K562 (cell line): ENCODE data around the gene UPK2. TPM values are rescaled to one million over a fixed set of nuclear protein-coding genes. Genes with fewer than 3 reads are reported as not detected.
A peak's percentile ranks its signal among the peaks of the same experiment; 100 is the strongest.

ENCODE experiments used
- ADNP ChIP-seq: fragments of 200-800 bp; sonication (Bioruptor generic); IDR thresholded peaks from 2 replicates; pipeline ENCODE4 v1.6.1; 2016; ENCODE audit warnings: missing genetic modification characterization, missing compliant biosample characterization
- CHD2 ChIP-seq: IDR thresholded peaks from 2 replicates; pipeline ENCODE4 v1.6.1; 2011; ENCODE audit warnings: low read depth, low read length
- DDX20 ChIP-seq: fragments of 450-650 bp; IDR thresholded peaks from 2 replicates; pipeline ENCODE4 v1.6.1; 2016; ENCODE audit warnings: missing genetic modification characterization, low read depth, mild to moderate bottlenecking, missing compliant biosample characterization, moderate library complexity
- KDM5B ChIP-seq: fragments of 200-600 bp; sonication (generic); IDR thresholded peaks from 2 replicates; pipeline ENCODE4 v1.6.1; 2012; ENCODE audit warnings: low read depth, mild to moderate bottlenecking, moderate library complexity, low read length, control low read depth, inconsistent platforms; ENCODE audit not compliant: insufficient replicate concordance
- NCOA1 ChIP-seq: fragments of 450-650 bp; IDR thresholded peaks from 2 replicates; pipeline ENCODE4 v1.6.1; 2016; ENCODE audit warnings: low read depth
- SIRT6 ChIP-seq: IDR thresholded peaks from one replicate; pipeline ENCODE4 v1.6.1; 2012; ENCODE audit warnings: low read depth, mild to moderate bottlenecking, control low read depth, inconsistent platforms, low read length, moderate library complexity
- U2AF1 ChIP-seq: fragments of 200-400 bp; formaldehyde crosslinking; optimal IDR thresholded peaks from 2 replicates; pipeline ENCODE3; 2017; ENCODE audit warnings: mild to moderate bottlenecking, low read depth, low read length, moderate library complexity
- ZNF408 ChIP-seq: fragments of 250-450 bp; sonication (Bioruptor Pico); IDR thresholded peaks from 2 replicates; pipeline ENCODE4 v1.4.0; 2020; ENCODE audit warnings: low read depth, mild to moderate bottlenecking, moderate library complexity
- ZNF551 ChIP-seq: fragments of 250-450 bp; sonication (Bioruptor Pico); IDR thresholded peaks from 2 replicates; pipeline ENCODE4 v1.5.0; 2021; ENCODE audit warnings: mild to moderate bottlenecking, moderate library complexity
- ZNF785 ChIP-seq: fragments of 250-450 bp; sonication (Bioruptor Pico); IDR thresholded peaks from 2 replicates; pipeline ENCODE4 v1.4.0; 2020; ENCODE audit warnings: mild to moderate bottlenecking
- polyA plus RNA-seq, 8 experiments: library from polyadenylated mRNA; depleted of rRNA in 4 of 8; stranded (reverse) in 5 of 8; unstranded in 3 of 8; fragments of >200 nt; fragmentation: Nextera tagmentation in 2 of 8; fragmentation: Illumina TruSeq in 1 of 8; extraction: Ambion mirVana in 2 of 8; extraction: Trizol in 1 of 8; gene quantifications; 2 replicates each; pipeline versions ENCODE4 v1.2.1 to v1.2.3, GENCODE V29; 2011 to 2014; ENCODE audit warnings: inconsistent platforms in 1 of 8, missing spikeins in 1 of 8
- total RNA-seq, 7 experiments: library from RNA; depleted of rRNA in 6 of 7; stranded (reverse); fragments of >200 nt in 6 of 7; fragmentation: Illumina TruSeq in 2 of 7; extraction: Trizol in 2 of 7; gene quantifications; 2 replicates each; pipeline versions ENCODE4 v1.2.1 to v1.2.3, GENCODE V29; 2011 to 2021; ENCODE audit warnings: low replicate concordance in 1 of 7
- TF ChIP-seq, protein P1 (sequence below), 3 experiments: fragments of 200-800 bp in 1 of 3; fragments of 250-450 bp in 1 of 3; fragments of 450-650 bp in 1 of 3; sonication (Bioruptor Pico) in 1 of 3; sonication (Bioruptor generic) in 1 of 3; formaldehyde crosslinking in 1 of 3; IDR thresholded peaks; 2 replicates each; pipeline versions ENCODE4 v1.6.1 to v1.8.0; 2016 to 2022; ENCODE audit warnings: mild to moderate bottlenecking in 2 of 3, missing genetic modification characterization in 2 of 3, missing compliant biosample characterization in 1 of 3, moderate library complexity in 1 of 3
- TF ChIP-seq, protein P2 (sequence below): sonication (generic); formaldehyde crosslinking; IDR thresholded peaks from 2 replicates; pipeline ENCODE4 v1.9.0; 2022; ENCODE audit warnings: mild to moderate bottlenecking, missing genetic modification reagents
- TF ChIP-seq, protein P3 (sequence below): fragments of 450-650 bp; formaldehyde crosslinking; IDR thresholded peaks from 2 replicates; pipeline ENCODE4 v1.4.0; 2020; ENCODE audit warnings: mild to moderate bottlenecking
- TF ChIP-seq, protein P4 (sequence below), 2 experiments: fragments of 200-800 bp in 1 of 2; sonication (Bioruptor generic) in 1 of 2; sonication (generic) in 1 of 2; formaldehyde crosslinking in 1 of 2; IDR thresholded peaks in 1 of 2; conservative IDR thresholded peaks in 1 of 2; 2 replicates each; pipeline versions ENCODE4 v1.5.0 to v1.6.1; 2016 to 2020; ENCODE audit warnings: missing compliant biosample characterization in 1 of 2, missing genetic modification characterization in 1 of 2, missing genetic modification reagents in 1 of 2
- TF ChIP-seq, protein P5 (sequence below): sonication (generic); formaldehyde crosslinking; IDR thresholded peaks from 2 replicates; pipeline ENCODE4 v1.8.1; 2023; ENCODE audit warnings: mild to moderate bottlenecking, missing genetic modification reagents

The UPK2 gene
- total and polyA plus RNA-seq, 9 of the 15 experiments (the other 6 are each of a cell fraction or from before 2014, with no cell fraction given) = not detected

DNA sequence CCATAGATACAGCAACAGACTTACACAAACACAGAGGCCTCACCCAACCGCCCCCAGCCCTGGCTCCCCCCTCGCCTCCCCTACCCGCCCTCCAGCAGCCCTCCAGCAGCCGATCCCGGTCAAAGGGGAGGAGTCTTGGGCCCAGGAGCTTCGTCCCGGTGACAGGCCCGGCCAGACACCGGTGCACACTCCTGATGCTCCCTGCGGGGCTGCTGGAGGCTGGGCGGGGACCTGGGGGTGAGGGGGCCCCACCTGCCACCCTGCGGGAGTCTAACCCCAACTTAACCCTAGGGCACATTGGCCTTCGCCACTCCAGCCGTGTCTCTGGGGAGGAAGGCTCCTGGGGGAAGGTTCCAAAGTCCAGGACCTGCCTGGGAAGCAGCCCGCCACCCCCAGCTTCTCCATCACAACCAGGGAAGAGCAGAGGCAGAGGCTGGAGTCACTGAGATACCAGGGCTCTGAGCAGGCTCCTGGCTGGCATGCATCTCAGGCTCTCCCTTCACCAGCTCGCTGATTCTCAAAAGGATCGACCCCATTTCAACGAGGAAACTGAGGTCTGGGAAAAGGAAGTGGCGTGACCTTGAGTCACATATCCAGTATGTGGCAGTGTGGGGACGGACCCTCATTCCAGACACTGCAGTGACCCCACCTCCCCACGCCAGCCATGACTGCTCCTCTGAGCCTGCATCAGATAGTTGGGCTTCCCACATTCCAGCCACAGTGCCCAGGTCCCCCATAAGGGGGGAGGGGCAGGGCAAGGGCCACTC lies 44.8 kb upstream of the UPK2 start (continued):
- no peak for TF ChIP-seq CHD2
- TF ChIP-seq, protein P1, sequence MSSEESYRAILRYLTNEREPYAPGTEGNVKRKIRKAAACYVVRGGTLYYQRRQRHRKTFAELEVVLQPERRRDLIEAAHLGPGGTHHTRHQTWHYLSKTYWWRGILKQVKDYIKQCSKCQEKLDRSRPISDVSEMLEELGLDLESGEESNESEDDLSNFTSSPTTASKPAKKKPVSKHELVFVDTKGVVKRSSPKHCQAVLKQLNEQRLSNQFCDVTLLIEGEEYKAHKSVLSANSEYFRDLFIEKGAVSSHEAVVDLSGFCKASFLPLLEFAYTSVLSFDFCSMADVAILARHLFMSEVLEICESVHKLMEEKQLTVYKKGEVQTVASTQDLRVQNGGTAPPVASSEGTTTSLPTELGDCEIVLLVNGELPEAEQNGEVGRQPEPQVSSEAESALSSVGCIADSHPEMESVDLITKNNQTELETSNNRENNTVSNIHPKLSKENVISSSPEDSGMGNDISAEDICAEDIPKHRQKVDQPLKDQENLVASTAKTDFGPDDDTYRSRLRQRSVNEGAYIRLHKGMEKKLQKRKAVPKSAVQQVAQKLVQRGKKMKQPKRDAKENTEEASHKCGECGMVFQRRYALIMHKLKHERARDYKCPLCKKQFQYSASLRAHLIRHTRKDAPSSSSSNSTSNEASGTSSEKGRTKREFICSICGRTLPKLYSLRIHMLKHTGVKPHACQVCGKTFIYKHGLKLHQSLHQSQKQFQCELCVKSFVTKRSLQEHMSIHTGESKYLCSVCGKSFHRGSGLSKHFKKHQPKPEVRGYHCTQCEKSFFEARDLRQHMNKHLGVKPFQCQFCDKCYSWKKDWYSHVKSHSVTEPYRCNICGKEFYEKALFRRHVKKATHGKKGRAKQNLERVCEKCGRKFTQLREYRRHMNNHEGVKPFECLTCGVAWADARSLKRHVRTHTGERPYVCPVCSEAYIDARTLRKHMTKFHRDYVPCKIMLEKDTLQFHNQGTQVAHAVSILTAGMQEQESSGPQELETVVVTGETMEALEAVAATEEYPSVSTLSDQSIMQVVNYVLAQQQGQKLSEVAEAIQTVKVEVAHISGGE (CRISPR knock-in tag; IDR thresholded peaks at IDR 0.05) = 0 out of 6 replicates have a peak, but pooled peaks of 1 of the 3 experiments have one; percentile 19
- no peak for TF ChIP-seq SIRT6
- no peak for TF ChIP-seq DDX20
- TF ChIP-seq KDM5B = peak; percentile 8
- TF ChIP-seq U2AF1 = no peak
- no peak for TF ChIP-seq ZNF785
- TF ChIP-seq, protein P2, sequence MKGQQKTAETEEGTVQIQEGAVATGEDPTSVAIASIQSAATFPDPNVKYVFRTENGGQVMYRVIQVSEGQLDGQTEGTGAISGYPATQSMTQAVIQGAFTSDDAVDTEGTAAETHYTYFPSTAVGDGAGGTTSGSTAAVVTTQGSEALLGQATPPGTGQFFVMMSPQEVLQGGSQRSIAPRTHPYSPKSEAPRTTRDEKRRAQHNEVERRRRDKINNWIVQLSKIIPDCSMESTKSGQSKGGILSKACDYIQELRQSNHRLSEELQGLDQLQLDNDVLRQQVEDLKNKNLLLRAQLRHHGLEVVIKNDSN (CRISPR knock-in tag) = peak; percentile 24; the same call in 1 of the 2 replicates
- TF ChIP-seq ZNF551 (CRISPR knock-in tag) = no peak
- peak; percentile 92 for TF ChIP-seq ADNP
- TF ChIP-seq ZNF408 (CRISPR knock-in tag) = no peak
- TF ChIP-seq, protein P3, sequence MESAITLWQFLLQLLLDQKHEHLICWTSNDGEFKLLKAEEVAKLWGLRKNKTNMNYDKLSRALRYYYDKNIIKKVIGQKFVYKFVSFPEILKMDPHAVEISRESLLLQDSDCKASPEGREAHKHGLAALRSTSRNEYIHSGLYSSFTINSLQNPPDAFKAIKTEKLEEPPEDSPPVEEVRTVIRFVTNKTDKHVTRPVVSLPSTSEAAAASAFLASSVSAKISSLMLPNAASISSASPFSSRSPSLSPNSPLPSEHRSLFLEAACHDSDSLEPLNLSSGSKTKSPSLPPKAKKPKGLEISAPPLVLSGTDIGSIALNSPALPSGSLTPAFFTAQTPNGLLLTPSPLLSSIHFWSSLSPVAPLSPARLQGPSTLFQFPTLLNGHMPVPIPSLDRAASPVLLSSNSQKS (CRISPR knock-in tag) = no peak
- TF ChIP-seq, protein P4, sequence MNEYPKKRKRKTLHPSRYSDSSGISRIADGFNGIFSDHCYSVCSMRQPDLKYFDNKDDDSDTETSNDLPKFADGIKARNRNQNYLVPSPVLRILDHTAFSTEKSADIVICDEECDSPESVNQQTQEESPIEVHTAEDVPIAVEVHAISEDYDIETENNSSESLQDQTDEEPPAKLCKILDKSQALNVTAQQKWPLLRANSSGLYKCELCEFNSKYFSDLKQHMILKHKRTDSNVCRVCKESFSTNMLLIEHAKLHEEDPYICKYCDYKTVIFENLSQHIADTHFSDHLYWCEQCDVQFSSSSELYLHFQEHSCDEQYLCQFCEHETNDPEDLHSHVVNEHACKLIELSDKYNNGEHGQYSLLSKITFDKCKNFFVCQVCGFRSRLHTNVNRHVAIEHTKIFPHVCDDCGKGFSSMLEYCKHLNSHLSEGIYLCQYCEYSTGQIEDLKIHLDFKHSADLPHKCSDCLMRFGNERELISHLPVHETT (CRISPR knock-in tag; conservative IDR thresholded peaks at IDR 0.05 in 1 of 2, IDR thresholded peaks at IDR 0.05 in 1 of 2) = 0 out of 4 replicates have a peak, but pooled peaks of 1 of the 2 experiments have one; percentile 23
- TF ChIP-seq, protein P5, sequence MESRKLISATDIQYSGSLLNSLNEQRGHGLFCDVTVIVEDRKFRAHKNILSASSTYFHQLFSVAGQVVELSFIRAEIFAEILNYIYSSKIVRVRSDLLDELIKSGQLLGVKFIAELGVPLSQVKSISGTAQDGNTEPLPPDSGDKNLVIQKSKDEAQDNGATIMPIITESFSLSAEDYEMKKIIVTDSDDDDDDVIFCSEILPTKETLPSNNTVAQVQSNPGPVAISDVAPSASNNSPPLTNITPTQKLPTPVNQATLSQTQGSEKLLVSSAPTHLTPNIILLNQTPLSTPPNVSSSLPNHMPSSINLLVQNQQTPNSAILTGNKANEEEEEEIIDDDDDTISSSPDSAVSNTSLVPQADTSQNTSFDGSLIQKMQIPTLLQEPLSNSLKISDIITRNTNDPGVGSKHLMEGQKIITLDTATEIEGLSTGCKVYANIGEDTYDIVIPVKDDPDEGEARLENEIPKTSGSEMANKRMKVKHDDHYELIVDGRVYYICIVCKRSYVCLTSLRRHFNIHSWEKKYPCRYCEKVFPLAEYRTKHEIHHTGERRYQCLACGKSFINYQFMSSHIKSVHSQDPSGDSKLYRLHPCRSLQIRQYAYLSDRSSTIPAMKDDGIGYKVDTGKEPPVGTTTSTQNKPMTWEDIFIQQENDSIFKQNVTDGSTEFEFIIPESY (CRISPR knock-in tag) = 0 out of 2 replicates have a peak, but pooled peaks have one; percentile 15
- 0 out of 2 replicates have a peak, but pooled peaks have one; percentile 2 for TF ChIP-seq NCOA1
